HEK293T (cell line): Measurements from ENCODE around the gene RPSA.

Experiments
- BHLHE40 ChIP-seq: fragments of 450-650 bp; IDR thresholded peaks from 2 replicates; pipeline ENCODE4 v1.6.1; 2016; ENCODE audit warnings: mild to moderate bottlenecking, moderate library complexity, borderline replicate concordance
- CTBP1 ChIP-seq: fragments of 450-650 bp; IDR thresholded peaks from 2 replicates; pipeline ENCODE4 v1.6.1; 2016; ENCODE audit warnings: borderline replicate concordance
- ELF4 ChIP-seq: fragments of 450-650 bp; IDR thresholded peaks from 2 replicates; pipeline ENCODE4 v1.6.1; 2017; ENCODE audit warnings: antibody characterized with exemption
- FOXA1 ChIP-seq: fragments of 450-650 bp; IDR thresholded peaks from 2 replicates; pipeline ENCODE4 v1.6.1; 2016; ENCODE audit warnings: mild to moderate bottlenecking
- FOXK2 ChIP-seq: fragments of 450-650 bp; IDR thresholded peaks from 2 replicates; pipeline ENCODE4 v1.6.1; 2016; ENCODE audit warnings: mild to moderate bottlenecking
- FOXM1 ChIP-seq: fragments of 450-650 bp; IDR thresholded peaks from 2 replicates; pipeline ENCODE4 v1.6.1; 2017; ENCODE audit warnings: mild to moderate bottlenecking, borderline replicate concordance
- LEF1 ChIP-seq: fragments of 450-650 bp; IDR thresholded peaks from 2 replicates; pipeline ENCODE4 v1.6.1; 2017; ENCODE audit warnings: mild to moderate bottlenecking, borderline replicate concordance
- PKNOX1 ChIP-seq: fragments of 450-650 bp; IDR thresholded peaks from 2 replicates; pipeline ENCODE4 v1.6.1; 2016
- SP1 ChIP-seq: fragments of 450-650 bp; IDR thresholded peaks from 2 replicates; pipeline ENCODE4 v1.6.1; 2017
- SUZ12 ChIP-seq: fragments of 450-650 bp; IDR thresholded peaks from 2 replicates; pipeline ENCODE4 v1.6.1; 2016; ENCODE audit warnings: mild to moderate bottlenecking
- TARDBP ChIP-seq: fragments of 450-650 bp; IDR thresholded peaks from 2 replicates; pipeline ENCODE4 v1.6.1; 2016

- no peak for TF ChIP-seq TARDBP
- no peak for TF ChIP-seq FOXA1
- no peak for TF ChIP-seq CTBP1
- no peak for TF ChIP-seq SP1
- TF ChIP-seq FOXM1 = no peak
- no peak for TF ChIP-seq LEF1
- no peak for TF ChIP-seq BHLHE40
- no peak for TF ChIP-seq FOXK2
- no peak for TF ChIP-seq SUZ12
- TF ChIP-seq ELF4 = no peak
- TF ChIP-seq PKNOX1 = no peak
Observed at GRCh38 chr3:39448506-39449233, 42.1 kb downstream of the RPSA start.
